ENCODE results near the gene MAPK11.

- TF ChIP-seq CTCF (conservative IDR thresholded peaks at IDR 0.05) (no peak), EZH2 (IDR thresholded peaks at IDR 0.05; ENCODE audit: low read depth) (no peak)
Measured at GRCh38 chr22:50305393-50305922, 35.3 kb upstream of the MAPK11 start.

Data from PC-9 (cell line).